NOMO-1 (cell line): Measurements from ENCODE around the gene AUTS2.

Source experiments
- DNase-seq, 2 experiments: peaks; one replicate each; lab custom pipeline; 2025; ENCODE audit not compliant: unreplicated experiment in 2 of 2; lab: John Stamatoyannopoulos, UW

The AUTS2 gene

DNA sequence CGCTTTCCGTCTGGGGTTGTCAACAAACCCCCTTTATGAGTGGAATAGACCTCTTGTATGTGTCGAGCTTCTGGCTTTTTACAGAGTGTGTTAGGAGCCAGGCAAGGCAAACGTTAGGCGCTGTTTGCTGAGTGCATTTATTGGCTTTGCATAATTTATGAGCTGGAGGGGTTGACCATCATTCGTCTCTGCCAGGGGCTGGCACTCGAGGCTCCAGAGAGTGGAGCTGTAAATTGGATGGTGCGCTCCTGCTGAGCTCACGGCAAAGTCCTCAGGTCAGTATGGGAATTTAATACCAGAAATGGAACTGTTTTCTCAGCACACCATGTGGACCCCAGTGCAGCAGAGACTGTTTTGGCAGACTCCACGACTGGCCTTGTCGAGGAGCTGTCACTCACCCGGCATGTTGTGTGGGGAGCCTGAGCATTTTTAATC, 834.3 kb downstream of the AUTS2 start:
- DNase-seq = no peak

GRCh38 chr7:70434376-70434775, 836.1 kb downstream of the AUTS2 start:
- DNase-seq = no peak

- no peak for DNase-seq
Observed at GRCh38 chr7:70434821-70435220, 836.5 kb downstream of the AUTS2 start.

DNA sequence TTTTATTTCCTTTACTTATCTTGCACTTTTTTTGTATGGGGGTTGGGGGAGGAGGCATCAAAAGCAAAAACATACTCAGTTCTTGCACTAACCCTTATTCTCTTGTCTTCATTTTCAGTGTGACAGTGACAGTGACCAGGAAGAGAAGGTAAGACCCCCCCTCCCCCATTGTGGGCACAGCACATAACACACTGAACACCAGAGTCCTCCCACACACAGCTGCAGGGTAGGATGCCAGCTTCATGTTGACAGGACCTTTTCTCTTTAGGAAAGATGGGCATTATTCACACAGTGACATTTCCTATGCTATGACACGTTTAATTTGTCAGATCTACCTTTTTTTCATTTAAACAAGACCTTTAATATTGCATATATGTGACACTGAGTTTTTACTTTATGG, 837.4 kb downstream of the AUTS2 start:
- DNase-seq = no peak

DNA sequence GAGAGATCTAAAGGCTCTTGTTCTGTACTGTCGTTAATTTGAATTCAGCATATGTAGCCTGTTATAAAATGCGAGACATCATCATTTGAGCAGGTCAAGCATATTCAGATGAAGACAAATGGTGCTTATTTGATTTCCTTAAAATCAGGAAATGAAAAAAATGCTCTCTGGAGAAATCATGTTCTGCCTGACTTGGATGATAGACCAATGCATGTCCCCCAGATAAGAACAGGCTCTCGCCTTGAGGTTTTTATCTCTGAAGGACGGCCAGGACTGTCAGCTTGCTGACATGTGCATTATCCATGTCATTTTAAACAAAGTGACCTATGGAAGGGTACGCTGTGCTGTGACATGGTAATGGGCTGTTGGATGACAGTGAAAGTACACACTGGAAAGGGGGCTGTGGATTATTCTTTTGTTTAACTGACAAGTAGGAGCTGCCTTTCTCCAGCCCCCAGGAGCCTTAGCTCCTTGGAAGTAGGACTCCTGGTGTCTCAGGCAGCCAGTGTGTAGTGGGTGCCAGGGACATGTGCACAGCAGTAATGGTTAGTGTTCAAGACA, 838.6 kb downstream of the AUTS2 start:
- no peak for DNase-seq

GRCh38 chr7:70439651-70440050, 841.4 kb downstream of the AUTS2 start:
- DNase-seq = no peak

GRCh38 chr7:70446448-70447143, 848.3 kb downstream of the AUTS2 start:
- DNase-seq = no peak

DNA sequence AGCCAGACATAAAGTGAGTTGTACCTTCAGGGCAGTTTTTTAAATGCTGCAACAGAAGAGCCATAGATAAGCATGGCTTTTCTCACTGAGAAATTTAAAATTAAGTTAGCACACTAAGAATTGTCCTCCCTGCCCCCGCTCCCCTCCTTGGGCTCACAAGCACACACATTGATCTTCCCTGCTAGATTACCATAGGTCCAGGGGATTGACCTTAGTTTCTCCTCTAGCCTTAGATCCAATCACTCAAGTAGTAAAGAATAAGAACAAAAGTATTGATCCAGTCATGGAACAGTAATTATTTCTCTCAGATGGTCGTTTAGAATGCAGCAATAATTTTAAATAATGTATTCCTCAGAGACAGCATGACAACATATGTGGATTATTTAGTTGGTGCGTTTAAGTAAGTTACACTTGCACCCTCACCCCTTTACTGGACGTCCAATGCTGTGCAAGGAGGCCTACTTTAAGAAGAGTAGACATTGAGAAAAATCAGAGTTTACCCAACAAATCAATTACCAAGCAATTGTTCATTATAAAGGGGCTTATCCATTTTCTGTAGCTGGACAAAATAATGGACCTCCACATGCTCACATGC, 850.1 kb downstream of the AUTS2 start:
- no peak for DNase-seq

DNA sequence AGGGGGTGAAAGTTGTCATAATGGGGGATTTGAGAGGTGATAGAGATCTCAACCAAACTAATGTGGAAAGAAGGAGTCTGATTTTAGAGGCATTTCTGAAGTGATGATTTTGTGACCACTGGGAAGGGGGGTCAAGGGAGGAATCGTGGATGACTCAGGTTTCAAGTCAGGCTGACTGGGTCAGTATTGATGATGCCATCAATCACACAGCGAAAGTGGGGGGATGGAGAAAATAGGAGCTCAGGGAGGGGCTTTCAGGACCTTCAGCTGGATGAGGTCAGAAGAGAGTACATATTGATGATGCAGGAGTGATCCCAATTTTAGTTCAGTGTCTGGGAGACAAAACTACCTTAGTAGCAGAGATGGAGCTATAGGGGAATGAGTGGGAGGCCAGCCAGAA, 852.5 kb downstream of the AUTS2 start:
- DNase-seq = no peak

DNA sequence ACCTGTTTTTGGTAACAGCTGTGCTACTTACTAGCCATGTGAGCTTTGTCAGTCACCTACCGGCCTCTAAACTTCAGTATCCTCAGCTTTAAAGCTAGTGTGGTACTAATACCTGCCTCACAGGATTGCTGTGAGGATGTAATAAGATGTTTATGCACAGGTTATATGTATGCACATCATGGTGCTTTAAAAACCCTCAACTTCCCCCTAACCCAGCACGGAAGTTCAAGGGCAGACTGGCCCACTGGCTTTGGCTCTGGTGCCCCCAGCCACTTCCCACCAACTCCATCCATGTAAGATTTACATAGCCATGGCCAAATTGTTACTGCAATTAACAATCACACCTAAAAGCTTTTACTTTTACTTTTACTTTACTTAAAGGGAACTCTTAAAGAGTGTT, 857.6 kb downstream of the AUTS2 start:
- DNase-seq = no peak

DNA sequence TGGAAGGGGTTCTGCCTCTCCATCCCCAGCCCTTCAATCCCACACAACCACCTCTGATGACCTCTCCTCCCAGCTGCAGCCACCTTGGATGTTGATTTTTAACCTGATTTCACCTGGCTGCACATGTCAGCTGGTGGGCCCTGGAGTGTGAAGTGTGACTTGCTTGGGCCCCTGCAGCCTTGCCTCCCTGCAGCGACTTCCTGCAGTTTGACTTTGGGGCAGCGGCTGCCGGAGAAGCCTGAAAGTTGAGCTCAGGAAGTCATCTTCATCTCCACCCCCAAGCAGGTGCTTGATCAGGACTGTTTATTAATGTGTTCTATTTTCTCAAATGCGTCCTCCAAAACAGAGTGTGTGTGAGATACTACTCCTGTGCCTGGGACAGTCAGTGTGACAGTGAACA, 858.4 kb downstream of the AUTS2 start:
- no peak for DNase-seq

GRCh38 chr7:70457482-70457881, 859.2 kb downstream of the AUTS2 start:
- DNase-seq = no peak

GRCh38 chr7:70457883-70458680, 859.8 kb downstream of the AUTS2 start:
- DNase-seq = no peak

DNA sequence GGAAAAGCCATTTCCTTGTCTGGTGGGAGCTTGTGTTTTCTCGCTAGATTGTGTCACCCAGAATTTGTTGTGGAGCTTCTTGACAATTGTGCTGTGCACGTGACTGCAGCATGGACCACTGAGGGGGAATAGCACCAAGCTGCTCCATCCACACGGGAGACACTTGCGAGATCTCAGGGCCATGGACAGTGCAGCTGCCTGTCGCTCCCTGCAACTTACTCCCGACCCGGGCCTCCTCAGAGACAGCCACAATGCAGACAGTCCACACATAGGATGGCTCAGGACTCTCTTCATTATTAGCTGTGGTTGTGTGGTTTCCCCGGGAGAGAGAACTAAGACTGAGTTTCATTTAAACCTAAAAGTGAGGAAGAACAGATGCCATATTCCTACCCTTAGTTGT, 860.5 kb downstream of the AUTS2 start:
- no peak for DNase-seq

DNA sequence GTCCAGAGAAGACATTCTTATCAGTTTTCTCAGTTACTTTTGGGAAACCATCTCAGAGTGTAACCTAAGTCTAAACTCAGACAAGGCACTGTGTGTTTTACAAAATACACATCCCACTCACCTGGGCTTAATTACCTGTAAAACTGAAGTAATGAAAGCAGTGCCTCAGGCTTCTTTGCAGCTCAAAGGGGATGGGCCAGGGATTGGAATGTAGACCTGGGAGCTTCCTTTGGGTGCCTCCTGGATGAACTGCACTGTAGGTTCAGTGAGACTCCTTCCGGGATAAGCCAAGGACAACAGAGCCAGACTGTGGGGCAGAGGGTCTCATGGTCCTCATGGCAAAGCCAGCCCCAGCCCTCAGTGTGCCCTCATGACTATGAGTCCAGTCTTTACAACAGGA, 861.3 kb downstream of the AUTS2 start:
- DNase-seq = no peak

GRCh38 chr7:70460071-70460470, 861.8 kb downstream of the AUTS2 start:
- no peak for DNase-seq

DNA sequence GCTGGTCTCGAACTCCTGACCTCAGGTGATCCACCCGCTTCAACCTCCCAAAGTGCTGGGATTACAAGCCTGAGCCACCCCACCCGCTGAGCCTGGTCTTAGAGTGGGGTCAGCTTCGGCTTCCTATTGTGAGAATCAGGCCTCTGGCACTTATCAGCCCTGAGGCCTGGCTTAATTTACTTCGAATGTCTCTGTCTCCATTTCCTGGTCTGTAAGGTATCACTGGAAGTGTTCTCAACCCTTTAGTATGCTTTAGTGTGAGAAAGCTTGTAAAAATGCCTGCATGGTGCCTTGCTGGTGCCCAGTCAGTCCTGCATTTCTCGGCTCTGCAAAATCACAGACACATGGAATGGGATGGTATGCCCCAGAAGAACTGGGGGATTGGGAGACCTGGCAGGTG, 862.3 kb downstream of the AUTS2 start:
- no peak for DNase-seq

- no peak for DNase-seq
Observed at GRCh38 chr7:70463352-70463938, 865.2 kb downstream of the AUTS2 start.

DNA sequence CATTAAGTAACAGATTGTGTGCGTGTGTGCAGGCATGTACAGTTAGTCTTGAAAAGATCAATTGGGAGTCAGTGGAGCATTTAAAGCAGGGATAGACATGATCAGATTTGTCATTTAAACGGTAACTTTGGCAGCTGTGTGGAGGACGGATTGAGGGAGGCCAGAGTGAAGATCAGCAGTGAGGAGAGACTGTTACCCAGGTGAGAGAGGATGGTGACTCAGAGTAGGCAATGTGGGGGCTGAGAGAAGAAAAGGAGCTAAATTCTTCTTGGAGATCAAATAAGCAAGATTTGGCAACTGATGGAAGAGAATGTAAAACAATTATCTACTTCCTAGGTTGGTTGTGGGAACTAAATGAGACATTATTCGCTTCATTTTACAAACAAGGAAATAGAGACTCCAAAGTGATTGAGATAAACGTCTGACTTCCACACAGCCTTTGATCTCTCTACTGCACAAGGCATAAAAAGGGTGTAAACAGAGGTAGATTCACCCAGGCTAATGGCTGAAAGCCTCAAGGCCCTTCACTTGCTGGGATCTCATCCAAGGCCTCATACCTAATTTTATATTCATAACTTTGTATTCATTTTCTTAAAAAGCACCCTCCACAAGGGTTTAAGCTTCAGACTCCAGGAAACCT, 868.6 kb downstream of the AUTS2 start:
- no peak for DNase-seq

DNA sequence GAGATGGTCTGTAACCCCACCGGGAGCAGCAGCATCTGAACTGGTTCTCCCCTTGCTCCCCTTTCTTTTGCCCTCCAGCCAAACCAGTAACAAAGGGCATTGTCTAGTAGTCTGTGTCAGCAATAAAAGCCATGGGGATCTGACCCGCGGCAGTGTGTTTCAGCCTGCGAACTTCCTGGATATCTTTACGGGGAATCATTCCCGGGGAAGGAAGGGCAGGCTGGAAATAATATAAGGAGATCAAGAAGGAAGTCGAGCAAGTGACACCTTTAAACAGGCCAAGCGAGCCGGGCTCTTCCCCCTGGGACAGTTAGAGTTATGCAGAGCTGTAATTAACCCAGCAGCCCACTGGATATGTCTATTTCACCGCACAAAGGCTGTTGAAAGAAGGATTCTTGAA, 872.5 kb downstream of the AUTS2 start:
- no peak for DNase-seq
